ENCODE data around the gene ABHD8. TPM values are rescaled to one million over a fixed set of nuclear protein-coding genes. Genes with fewer than 3 reads are reported as not detected.

The ABHD8 gene
- total RNA-seq, 4 donors from 2014 or later: 12.2 to 25.0 (median 19.8) TPM

DNA sequence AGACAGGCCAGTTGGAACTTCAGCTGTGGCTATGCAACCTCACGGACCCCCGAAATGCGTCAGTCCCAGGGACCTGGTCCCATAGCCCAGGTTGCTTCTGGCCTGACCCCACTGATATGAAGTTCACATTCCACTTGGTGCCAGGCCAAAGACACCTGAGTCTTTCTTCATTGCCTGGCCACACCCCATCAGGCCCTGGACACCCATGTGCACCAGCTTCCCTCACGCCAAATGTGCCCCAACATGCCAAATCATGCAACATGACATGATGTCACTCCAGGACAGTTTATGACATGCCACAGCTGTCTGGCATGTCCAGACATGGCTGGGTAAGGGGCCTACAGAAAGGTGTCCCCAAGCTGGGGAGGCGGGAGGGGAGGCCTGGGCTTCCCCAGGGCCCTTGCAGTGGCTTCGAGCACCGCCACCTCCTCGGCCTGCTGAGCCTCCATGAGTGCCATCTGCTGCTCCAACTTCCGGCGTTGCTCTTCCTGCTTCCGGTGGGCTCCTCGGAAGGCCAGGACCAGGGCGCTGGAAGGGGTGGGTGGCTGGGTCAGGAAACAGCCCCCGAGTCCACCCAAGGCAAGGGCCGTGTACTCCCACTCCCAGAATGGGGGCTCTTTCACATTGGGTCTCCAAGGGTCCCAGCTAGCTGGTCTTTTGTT is 53.2 kb downstream of the ABHD8 start:
- H3K27ac ChIP-seq: no peak overlapping the region
- no peaks in the 10 kb centered on the region for H3K36me3 ChIP-seq
- H3K9me3 ChIP-seq: no peaks in the 10 kb centered on the region
- in situ Hi-C loops (cut with MboI; ENCODE audit: low sequenced_read_pairs in 4 of 4) (no loop called here), intact Hi-C loops (cut with DNase I; ENCODE audit: low total_unique reads) (no loop called here)
- H3K4me1 ChIP-seq: peaks cover 5 to 6% of the 10 kb centered on the region in 2 donors
- H3K27me3 ChIP-seq: no peaks in the 10 kb centered on the region
- TF ChIP-seq POLR2A (IDR thresholded peaks at IDR 0.05): no peak
- no peak for TF ChIP-seq CTCF (IDR thresholded peaks at IDR 0.05 in 4 of 5, conservative IDR thresholded peaks at IDR 0.05 in 1 of 5)
- H3K4me3 ChIP-seq: no peak overlapping the region
- ATAC-seq: no peak
- DNase-seq: no peak

GRCh38 chr19:17248011-17248776 is 55.0 kb downstream of the ABHD8 start:
- no peak overlapping the region for H3K4me3 ChIP-seq
- no peak overlapping the region for H3K27ac ChIP-seq
- TF ChIP-seq POLR2A (IDR thresholded peaks at IDR 0.05): no peak
- TF ChIP-seq CTCF (IDR thresholded peaks at IDR 0.05 in 4 of 5, conservative IDR thresholded peaks at IDR 0.05 in 1 of 5): no peak
- no peaks in the 10 kb centered on the region for H3K36me3 ChIP-seq
- peaks cover 10 to 13% of the 10 kb centered on the region in 2 donors for H3K4me1 ChIP-seq
- intact Hi-C loops (cut with DNase I; ENCODE audit: low total_unique reads): no loop called here
- H3K9me3 ChIP-seq: no peaks in the 10 kb centered on the region
- in situ Hi-C loops (cut with MboI; ENCODE audit: low sequenced_read_pairs in 4 of 4): no loop called here
- ATAC-seq (no peak), DNase-seq (no peak)
- no peaks in the 10 kb centered on the region for H3K27me3 ChIP-seq

DNA sequence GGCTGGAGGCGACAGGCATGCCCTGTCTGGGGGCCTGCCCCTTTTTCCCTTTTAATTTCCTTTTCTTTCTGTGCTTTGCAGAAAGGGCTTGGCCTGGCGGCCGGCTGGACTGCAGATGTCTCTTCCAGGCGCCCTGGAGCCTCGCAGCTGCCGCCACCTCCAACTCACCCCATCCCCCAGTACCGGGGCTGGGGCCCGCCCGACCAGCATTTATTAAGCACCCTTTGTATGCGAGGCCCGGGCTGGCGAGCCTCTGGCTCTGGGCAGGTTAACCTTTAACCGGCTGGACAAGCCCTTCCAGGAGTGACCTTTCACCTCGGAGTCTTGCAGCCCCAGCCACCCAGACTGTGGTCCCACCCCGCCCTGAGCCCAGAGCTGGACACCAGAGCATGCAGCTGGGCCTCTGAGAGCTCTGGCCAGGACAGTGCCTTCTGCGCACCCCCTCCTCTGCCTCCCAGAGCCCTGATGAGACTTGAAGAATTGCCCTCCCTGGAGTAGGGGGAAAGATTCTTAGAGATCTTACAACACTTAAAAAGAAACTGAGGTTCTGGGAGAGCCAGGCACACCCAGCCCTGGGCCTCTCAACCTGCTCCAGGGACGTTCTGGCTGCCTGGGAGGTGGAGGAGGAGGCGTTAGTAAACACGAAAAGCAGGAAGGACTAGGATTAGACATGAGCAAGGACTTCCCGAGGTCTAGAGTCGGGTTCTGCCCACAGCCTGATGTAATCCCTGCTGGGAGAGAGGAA is 56.4 kb downstream of the ABHD8 start:
- Histone ChIP-seq H3K4me3 (peak overlapping the region; percentile 54 to 78 (median 69)), H3K36me3 (no peaks in the 10 kb centered on the region), H3K27me3 (no peaks in the 10 kb centered on the region), H3K4me1 (peaks cover 21 to 26% of the 10 kb centered on the region in 2 donors), H3K27ac (peak overlapping the region; percentile 75 to 93 (median 87)), H3K9me3 (no peaks in the 10 kb centered on the region)
- ATAC-seq (peak in 1 of 2 donors; percentile 1), DNase-seq (no peak)
- in situ Hi-C loops (cut with MboI; ENCODE audit: low sequenced_read_pairs in 4 of 4): no loop called here
- TF ChIP-seq CTCF (IDR thresholded peaks at IDR 0.05 in 4 of 5, conservative IDR thresholded peaks at IDR 0.05 in 1 of 5) (no peak), POLR2A (IDR thresholded peaks at IDR 0.05) (no peak)
- intact Hi-C loops (cut with DNase I; ENCODE audit: low total_unique reads): loop anchor here (1.0 kb wide), 3 partner anchors 20 to 308 kb away; partner anchors contain the start of genes BABAM1, COLGALT1 and OCEL1

DNA sequence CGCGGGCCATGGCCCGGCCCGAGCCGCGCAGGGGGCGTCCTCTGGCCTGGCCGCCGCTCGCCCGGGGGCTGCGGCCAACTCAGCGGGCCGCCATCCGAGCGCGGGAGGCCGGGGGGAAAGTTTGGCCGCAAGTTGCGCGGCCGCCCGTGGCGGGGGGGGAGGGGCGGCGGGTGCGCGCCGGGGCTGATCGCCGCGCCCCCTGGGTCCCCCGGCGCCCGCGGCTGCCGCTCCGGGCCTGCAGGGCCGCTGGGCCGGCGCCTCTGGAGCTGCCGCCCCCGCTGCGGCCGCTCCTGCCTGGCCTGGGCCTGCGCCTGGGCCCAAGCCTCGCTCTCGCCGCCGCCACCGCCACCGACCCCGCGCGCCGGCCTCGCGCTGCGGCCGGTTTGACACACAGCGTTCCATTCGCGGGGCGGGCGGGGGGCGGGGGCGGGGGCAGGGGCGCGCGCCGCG is 57.7 kb downstream of the ABHD8 start, which contains the start of gene NR2F6:
NR2F6 (minus strand) TSS at position 385 of the 450 bp plus-strand sequence. CDS start 699 bp downstream, outside the sequence.
- in situ Hi-C loops (cut with MboI; ENCODE audit: low sequenced_read_pairs in 4 of 4) (no loop called here), intact Hi-C loops (cut with DNase I; ENCODE audit: low total_unique reads) (no loop called here)
- H3K9me3 ChIP-seq: no peaks in the 10 kb centered on the region
- ATAC-seq: peak; percentile 12 to 17
- peak within 1 kb of the TSS; percentile 63 to 85 (median 73) for H3K4me3 ChIP-seq
- H3K27ac ChIP-seq: peak within 1 kb of the TSS; percentile 85 to 93 (median 90)
- H3K36me3 ChIP-seq: no peaks in the 10 kb centered on the region
- H3K4me1 ChIP-seq: peaks cover 28 to 39% of the 10 kb centered on the region in 2 donors
- TF ChIP-seq CTCF (IDR thresholded peaks at IDR 0.05 in 4 of 5, conservative IDR thresholded peaks at IDR 0.05 in 1 of 5): no peak
- TF ChIP-seq POLR2A (IDR thresholded peaks at IDR 0.05): peak; percentile 73 to 83
- DNase-seq: no peak
- no peaks in the 10 kb centered on the region for H3K27me3 ChIP-seq
